Measurements from ENCODE around the gene POLR1B.
A peak's percentile ranks its signal among the peaks of the same experiment; 100 is the strongest.
"Not testable (repeated sequence)": the region's sequence is repeated elsewhere in the genome, so short reads cannot be mapped to it uniquely, and the experiment has no call there.

The POLR1B gene

GRCh38 chr2:112541315-112542122 is 746 bp upstream of the POLR1B start:
- DNase-seq (ENCODE audit: insufficient read length, low spot score) (peak; percentile 27), FAIRE-seq (no peak)

DNA sequence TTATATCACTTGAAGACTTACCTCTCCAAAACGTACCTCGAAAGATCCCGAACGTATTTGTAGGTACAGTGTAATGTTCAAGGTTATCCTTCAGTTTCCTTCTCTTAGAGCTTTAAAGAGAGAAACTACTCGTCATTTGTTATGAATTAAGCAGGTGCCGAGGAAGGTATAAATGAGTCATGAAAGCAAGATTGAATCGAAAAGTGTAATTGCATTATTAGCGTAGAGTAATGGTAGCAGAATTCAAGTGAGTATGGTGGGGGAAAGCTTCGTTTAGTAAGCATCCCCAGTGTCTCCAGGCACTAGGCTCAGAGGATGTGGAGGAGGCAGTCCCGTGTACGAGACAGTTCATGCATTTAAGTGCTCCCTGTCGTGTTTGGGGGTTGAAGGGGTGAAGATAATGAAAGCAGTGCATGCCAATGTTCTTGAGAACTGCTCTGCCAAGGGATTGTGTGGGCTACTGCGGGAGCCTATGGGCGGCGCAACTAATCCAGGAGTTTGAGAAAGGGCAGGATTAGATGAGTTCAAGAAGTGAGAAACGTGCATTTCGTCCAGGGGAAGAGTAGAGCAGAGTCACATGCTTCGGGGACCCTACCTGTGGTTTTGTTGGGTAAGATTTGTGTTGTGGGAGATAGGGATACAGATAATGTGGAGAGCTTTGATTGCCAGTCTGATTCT is 858 bp downstream of the POLR1B start:
- DNase-seq (ENCODE audit: insufficient read length, low spot score) (no peak), FAIRE-seq (peak; percentile 37)

DNA sequence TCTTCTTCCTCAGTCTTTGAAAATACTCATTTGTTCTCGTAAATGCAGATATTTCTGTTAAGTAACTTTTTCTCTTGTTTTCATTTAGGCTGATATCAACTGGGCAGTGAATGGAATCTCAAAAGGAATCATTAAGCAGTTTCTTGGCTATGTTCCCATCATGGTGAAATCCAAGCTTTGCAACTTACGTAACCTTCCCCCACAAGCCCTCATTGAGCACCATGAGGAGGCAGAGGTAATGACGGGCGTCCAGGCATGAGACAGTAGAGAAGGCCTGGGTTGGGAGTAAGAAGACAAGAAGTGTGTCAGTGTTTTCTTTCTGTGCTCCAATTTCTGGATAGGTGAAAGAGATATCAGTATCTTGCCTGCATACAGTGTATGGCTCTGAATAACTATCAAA is 5.1 kb downstream of the POLR1B start:
- no peak for FAIRE-seq
- DNase-seq (ENCODE audit: insufficient read length, low spot score): no peak

GRCh38 chr2:112548980-112549379 is 6.7 kb downstream of the POLR1B start:
- no peak for FAIRE-seq
- DNase-seq (ENCODE audit: insufficient read length, low spot score): no peak

DNA sequence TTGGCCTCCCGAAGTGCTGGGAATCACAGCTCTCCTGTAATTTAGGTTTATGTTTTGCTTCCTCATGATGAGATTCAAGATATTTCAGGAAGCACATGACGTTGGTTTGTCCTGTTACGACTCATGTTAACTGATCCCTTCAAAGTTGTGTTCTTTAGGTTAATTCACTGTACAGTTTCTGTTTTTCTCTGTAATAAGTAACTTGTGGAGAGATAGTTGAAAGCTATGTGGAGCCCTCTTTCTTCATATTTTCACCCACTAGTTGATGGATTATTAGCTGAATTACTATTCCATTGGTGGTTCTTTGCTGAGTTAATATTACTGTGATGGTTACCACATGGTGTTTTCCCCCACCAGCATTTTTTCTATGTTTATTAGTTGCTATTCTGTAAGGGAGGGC is 23.8 kb downstream of the POLR1B start:
- peak; percentile 49 for FAIRE-seq

DNA sequence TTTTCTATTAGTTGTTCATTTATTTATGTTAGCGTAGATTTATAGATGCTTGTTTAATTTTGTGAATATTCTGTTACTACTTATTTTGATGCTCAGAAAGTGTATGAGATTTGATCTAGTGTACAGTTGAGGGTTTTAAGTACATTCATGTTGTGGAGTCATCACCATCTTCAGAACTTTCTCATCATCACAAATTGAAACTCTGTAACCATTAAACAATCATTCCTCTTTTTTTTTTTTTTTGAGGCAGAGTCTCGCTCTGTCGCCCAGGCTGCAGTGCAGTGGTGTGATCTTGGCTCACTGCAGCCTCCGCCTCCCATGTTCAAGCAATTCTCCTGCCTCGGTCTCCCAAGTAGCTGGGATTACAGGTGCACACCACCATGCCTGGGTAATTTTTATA is 24.2 kb downstream of the POLR1B start:
- not testable (repeated sequence) for FAIRE-seq; DNase-seq (ENCODE audit: insufficient read length, low spot score)

More for the DNA sequence above, 23.8 kb downstream of the POLR1B start:
- DNase-seq (ENCODE audit: insufficient read length, low spot score): no peak

DNA sequence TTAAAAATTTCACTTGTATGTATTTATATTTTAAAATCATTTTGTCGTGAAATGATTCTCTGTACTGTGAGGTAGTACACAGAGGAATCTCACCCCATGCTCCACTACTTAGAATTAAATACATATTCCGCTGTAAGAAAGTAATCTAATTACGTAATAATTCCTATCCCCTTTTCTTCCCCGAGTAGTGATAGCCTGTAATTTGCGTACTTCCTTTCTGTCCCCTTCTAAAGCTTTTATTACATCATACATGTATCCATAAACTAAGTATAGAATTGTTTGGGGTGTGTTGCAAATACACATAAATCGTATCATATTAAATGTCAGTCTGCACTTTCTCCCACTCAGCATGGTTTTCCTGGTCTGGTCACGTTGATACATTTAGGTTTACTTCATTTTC is 29.7 kb downstream of the POLR1B start:
- FAIRE-seq: no peak

DNA sequence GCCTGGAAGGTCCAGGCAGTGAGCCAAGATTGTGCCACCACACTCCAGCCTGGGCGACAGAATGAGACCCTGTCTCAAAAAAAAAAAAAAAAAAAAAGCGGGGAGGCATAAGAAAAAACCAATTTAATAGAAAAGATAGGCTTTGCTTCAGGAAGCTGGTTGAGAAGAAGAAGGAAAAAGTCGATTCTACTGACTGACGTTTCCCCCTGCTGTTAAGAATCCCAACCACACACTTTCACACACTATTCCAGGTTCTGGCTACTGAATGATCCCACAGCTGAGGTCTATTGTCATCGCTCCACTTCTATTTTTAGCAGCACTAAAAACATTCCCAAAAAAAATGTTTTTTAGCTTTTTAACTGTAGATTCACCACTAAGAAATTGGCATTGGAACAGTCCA is 35.5 kb downstream of the POLR1B start:
- FAIRE-seq (no peak), DNase-seq (ENCODE audit: insufficient read length, low spot score) (no peak)

More for the DNA sequence above, 29.7 kb downstream of the POLR1B start:
- DNase-seq (ENCODE audit: insufficient read length, low spot score): no peak

DNA sequence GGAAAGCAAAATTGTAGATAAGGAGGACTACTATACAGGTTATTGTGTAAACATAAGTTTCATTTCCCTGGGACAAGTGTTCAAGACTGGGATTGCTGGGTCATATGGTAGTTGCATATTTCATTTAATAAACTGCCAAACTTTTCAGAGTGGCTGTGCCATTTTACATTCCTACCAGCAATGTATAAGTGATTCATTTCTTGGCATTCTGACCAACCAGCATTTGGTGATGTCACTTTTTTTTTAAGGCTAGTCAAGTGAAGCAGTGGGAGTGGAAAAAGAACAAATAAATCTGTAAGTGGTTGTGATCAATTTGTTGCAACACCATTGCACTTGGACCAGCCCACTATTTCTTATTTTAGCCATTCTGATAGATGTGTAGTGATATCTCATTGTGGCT is 37.0 kb downstream of the POLR1B start:
- DNase-seq (ENCODE audit: insufficient read length, low spot score): no peak
- no peak for FAIRE-seq

DNA sequence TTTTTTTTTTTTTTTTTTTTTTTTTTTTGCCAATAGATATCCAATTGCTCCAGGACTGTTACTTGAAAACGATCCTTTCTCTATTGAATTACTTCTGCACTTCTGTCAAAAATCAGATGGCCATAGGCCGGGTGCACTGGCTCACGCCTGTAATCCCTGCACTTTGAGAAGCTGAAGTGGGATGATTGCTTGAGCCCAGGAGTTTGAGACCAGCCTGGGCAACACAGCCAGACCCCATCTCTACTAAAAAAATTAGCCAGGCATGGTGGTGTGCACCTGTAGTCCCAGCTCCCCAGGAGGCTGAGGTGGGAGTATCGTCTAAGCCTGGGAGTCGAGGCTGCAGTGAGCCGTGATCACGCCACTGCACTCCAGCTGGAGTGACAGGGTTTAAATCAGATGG is 37.8 kb downstream of the POLR1B start:
- FAIRE-seq: no peak
- no peak for DNase-seq (ENCODE audit: insufficient read length, low spot score)

DNA sequence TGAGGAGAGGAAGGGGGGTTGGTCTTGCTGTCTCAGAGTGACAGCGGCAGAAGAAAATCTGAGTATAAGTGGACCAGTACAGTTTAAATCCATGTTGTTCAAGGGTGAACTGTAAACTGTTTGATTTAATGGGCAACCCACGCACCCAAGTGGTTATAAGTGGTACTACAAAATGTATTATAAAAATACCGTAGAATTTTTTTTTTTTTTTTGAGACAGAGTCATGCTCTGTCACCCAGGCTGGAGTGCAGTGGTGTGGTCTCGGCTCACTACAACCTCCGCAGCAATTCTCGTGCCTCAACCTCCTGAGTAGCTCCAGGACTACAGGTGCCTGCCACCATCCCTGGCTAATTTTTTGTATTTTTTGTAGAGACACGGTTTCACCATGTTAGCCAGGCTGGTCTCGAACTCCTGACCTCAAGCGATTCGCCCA is 40.1 kb downstream of the POLR1B start:
- no peak for FAIRE-seq
- DNase-seq (ENCODE audit: insufficient read length, low spot score): no peak

DNA sequence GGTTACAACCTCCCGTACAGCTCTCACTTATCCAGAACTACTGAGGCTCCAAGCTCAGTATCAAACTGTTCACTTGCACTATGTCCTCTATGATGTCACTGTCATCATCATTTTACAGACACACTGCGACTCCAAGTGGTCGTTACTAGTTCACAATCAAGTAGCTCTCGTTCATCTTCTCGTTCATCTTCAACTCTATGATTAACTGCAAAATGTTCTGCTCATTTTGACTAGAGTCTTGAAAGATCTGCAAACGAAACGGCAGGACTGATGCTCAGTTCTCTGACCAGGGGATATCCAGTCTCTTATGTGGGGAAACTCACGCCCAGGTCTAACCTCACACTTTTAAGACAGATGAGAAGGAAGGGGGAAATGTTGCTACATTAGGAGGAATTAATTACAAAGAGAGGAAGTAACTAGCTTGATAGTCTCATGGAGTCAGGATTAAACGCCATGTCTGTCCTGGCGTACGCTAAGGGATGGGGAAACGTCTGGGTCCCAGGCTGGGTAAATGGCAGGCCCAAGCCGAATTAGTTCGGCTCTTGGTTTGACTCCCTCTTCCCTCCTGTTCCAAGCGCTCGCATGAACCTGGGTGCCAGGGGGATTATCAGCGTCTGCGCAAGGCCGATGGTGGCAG is 41.4 kb downstream of the POLR1B start:
- no peak for DNase-seq (ENCODE audit: insufficient read length, low spot score)
- no peak for FAIRE-seq

- peak; percentile 97 for FAIRE-seq
Observed at GRCh38 chr2:112584134-112584890, 42.0 kb downstream of the POLR1B start, which contains the start of gene CHCHD5. Gene CHCHD5, plus strand, starts transcription at chr2:112584609. Its CDS starts 39 bp downstream, at chr2:112584648.

DNA sequence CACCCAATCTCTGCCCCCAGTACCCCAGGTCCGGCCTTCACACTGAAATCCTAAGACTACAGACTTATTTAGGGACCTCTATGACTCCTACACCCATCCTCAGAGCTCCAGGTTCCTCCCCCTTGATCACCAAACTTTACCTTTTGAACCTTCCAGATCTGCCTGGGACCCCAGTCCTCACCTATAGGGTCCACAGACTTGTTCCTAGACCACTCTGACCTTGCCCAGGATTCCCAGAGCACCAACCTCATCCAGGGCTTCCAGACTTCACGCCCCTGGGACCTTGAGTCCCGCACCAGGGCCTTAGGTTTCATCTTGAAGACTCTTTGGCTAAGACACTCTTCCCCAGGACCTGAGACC is 42.6 kb downstream of the POLR1B start:
- FAIRE-seq (no peak), DNase-seq (ENCODE audit: insufficient read length, low spot score) (no peak)

More at GRCh38 chr2:112584134-112584890, 42.0 kb downstream of the POLR1B start, which contains the start of gene CHCHD5:
- peak; percentile 78 for DNase-seq (ENCODE audit: insufficient read length, low spot score)

- DNase-seq (ENCODE audit: insufficient read length, low spot score): no peak
- no peak for FAIRE-seq
Observed at GRCh38 chr2:112585400-112585799, 43.1 kb downstream of the POLR1B start.

- FAIRE-seq (no peak), DNase-seq (ENCODE audit: insufficient read length, low spot score) (no peak)
Observed at GRCh38 chr2:112585873-112586464, 43.7 kb downstream of the POLR1B start.

DNA sequence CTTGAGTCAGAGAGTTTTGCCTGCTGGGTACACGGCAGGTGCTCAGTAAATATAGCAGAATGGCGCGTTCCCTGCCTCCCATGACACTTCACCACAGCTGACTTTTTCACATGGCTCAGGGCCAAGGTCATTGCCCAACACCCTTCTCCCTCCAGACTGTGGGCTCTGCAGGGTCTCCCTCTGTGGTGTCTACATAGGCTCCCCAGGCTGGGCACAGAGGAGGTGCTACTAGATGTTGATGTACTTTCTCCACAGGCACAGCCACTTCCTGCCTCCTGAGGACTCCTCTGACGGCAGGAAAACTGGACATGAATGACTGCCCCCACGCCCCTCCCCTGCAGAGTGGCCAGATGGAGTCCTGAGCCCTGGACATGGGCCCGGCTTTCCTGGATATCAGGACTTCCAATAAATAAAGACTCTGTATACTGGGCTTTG is 46.4 kb downstream of the POLR1B start:
- DNase-seq (ENCODE audit: insufficient read length, low spot score) (no peak), FAIRE-seq (no peak)

DNA sequence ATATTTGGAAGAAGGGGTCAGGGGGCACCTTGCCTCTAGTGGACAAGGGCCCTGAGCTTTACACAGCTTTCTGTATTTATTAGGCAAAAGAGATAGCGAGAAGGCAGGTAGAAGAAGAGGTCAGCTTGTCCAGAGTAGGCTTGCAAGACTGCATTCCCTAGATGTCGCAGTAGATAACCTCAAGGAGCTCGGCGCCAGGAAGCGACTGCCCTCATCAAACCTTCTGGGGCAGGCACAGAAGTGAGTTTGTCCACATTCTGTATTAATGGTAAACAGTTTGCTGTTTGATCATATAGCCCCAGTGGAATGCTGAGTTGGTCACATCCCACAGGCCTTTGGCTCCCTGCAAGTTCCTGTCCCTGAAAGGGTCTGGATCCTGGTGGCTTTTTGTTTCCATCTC is 49.1 kb downstream of the POLR1B start:
- DNase-seq (ENCODE audit: insufficient read length, low spot score): no peak

GRCh38 chr2:112593736-112594135 is 51.5 kb downstream of the POLR1B start:
- FAIRE-seq (no peak), DNase-seq (ENCODE audit: insufficient read length, low spot score) (no peak)

More for the DNA sequence above, 49.1 kb downstream of the POLR1B start:
- FAIRE-seq: no peak

Data from GM19239 (cell line).